Measurements from ENCODE around the gene COX7B2. TPM values are rescaled to one million over a fixed set of nuclear protein-coding genes. Genes with fewer than 3 reads are reported as not detected.

COX7B2 gene
- polyA plus RNA-seq, 1 experiment: not detected

- TF ChIP-seq CTCF (IDR thresholded peaks at IDR 0.05; ENCODE audit: low read depth, low read length): no peak
- Histone ChIP-seq H3K9me3 (ENCODE audit: control insufficient read depth, insufficient read depth, low read length) (no peaks in the 10 kb centered on the region), H3K4me3 (ENCODE audit: low read depth, low read length) (no peak overlapping the region), H3K27ac (ENCODE audit: low read depth, low read length) (no peak overlapping the region), H3K27me3 (ENCODE audit: control insufficient read depth, insufficient read depth, low read length) (no peaks in the 10 kb centered on the region)
- POLR2A ChIA-PET: interaction anchor here (0.6 kb wide), 1 partner anchor 65 kb away, joined by 3 read pairs; no protein-coding TSS in a partner anchor
- CTCF ChIA-PET: interaction anchor here (0.9 to 5.0 kb wide), 6 partner anchors 16 to 449 kb away, joined by 3 to 52 read pairs (median 28); no protein-coding TSS in a partner anchor
- no peak for DNase-seq (ENCODE audit: low read depth, low spot score)
Observed at GRCh38 chr4:46933686-46934085, 24.6 kb upstream of the COX7B2 start.

- H3K4me3 ChIP-seq (ENCODE audit: low read depth, low read length): no peak overlapping the region
- H3K9me3 ChIP-seq (ENCODE audit: control insufficient read depth, insufficient read depth, low read length): no peaks in the 10 kb centered on the region
- peak; percentile 86 for TF ChIP-seq CTCF (IDR thresholded peaks at IDR 0.05; ENCODE audit: low read depth, low read length)
- POLR2A ChIA-PET: interaction anchor here (0.8 kb wide), 1 partner anchor 67 kb away, joined by 3 read pairs; no protein-coding TSS in a partner anchor
- H3K27me3 ChIP-seq (ENCODE audit: control insufficient read depth, insufficient read depth, low read length): no peaks in the 10 kb centered on the region
- H3K27ac ChIP-seq (ENCODE audit: low read depth, low read length): no peak overlapping the region
- DNase-seq (ENCODE audit: low read depth, low spot score): no peak
- CTCF ChIA-PET: interaction anchor here (0.6 to 5.0 kb wide), 22 partner anchors 9 to 771 kb away, joined by 3 to 52 read pairs (median 4); no protein-coding TSS in a partner anchor
Observed at GRCh38 chr4:46931981-46932380, 22.9 kb upstream of the COX7B2 start.

- POLR2A ChIA-PET: no interaction called here
- H3K27me3 ChIP-seq (ENCODE audit: control insufficient read depth, insufficient read depth, low read length): no peaks in the 10 kb centered on the region
- no peaks in the 10 kb centered on the region for H3K9me3 ChIP-seq (ENCODE audit: control insufficient read depth, insufficient read depth, low read length)
- no peak overlapping the region for H3K27ac ChIP-seq (ENCODE audit: low read depth, low read length)
- no peak overlapping the region for H3K4me3 ChIP-seq (ENCODE audit: low read depth, low read length)
- no peak for DNase-seq (ENCODE audit: low read depth, low spot score)
- TF ChIP-seq CTCF (IDR thresholded peaks at IDR 0.05; ENCODE audit: low read depth, low read length): no peak
- CTCF ChIA-PET: interaction anchor here (3.7 to 5.0 kb wide), 4 partner anchors 20 to 452 kb away, joined by 21 to 52 read pairs (median 36); no protein-coding TSS in a partner anchor
Observed at GRCh38 chr4:46930891-46931290, 21.8 kb upstream of the COX7B2 start.

GRCh38 chr4:46927201-46927600 lies 18.2 kb upstream of the COX7B2 start:
- ChIA-PET POLR2A (no interaction called here), CTCF (interaction anchor here (0.6 to 2.1 kb wide), 4 partner anchors 106 to 410 kb away, joined by 3 to 14 read pairs (median 4); no protein-coding TSS in a partner anchor)
- no peaks in the 10 kb centered on the region for H3K9me3 ChIP-seq (ENCODE audit: control insufficient read depth, insufficient read depth, low read length)
- no peak for TF ChIP-seq CTCF (IDR thresholded peaks at IDR 0.05; ENCODE audit: low read depth, low read length)
- H3K27me3 ChIP-seq (ENCODE audit: control insufficient read depth, insufficient read depth, low read length): no peaks in the 10 kb centered on the region
- DNase-seq (ENCODE audit: low read depth, low spot score): no peak
- no peak overlapping the region for H3K27ac ChIP-seq (ENCODE audit: low read depth, low read length)
- H3K4me3 ChIP-seq (ENCODE audit: low read depth, low read length): no peak overlapping the region

- ChIA-PET CTCF (interaction anchor here (0.6 kb wide), 1 partner anchor 109 kb away, joined by 3 read pairs; no protein-coding TSS in a partner anchor), POLR2A (no interaction called here)
- no peaks in the 10 kb centered on the region for H3K9me3 ChIP-seq (ENCODE audit: control insufficient read depth, insufficient read depth, low read length)
- TF ChIP-seq CTCF (IDR thresholded peaks at IDR 0.05; ENCODE audit: low read depth, low read length): no peak
- DNase-seq (ENCODE audit: low read depth, low spot score): no peak
- H3K27me3 ChIP-seq (ENCODE audit: control insufficient read depth, insufficient read depth, low read length): no peaks in the 10 kb centered on the region
- H3K4me3 ChIP-seq (ENCODE audit: low read depth, low read length): no peak overlapping the region
- no peak overlapping the region for H3K27ac ChIP-seq (ENCODE audit: low read depth, low read length)
Observed at GRCh38 chr4:46924789-46925529, 15.9 kb upstream of the COX7B2 start.
